ENCODE results near the gene MX1.

The MX1 gene

DNA sequence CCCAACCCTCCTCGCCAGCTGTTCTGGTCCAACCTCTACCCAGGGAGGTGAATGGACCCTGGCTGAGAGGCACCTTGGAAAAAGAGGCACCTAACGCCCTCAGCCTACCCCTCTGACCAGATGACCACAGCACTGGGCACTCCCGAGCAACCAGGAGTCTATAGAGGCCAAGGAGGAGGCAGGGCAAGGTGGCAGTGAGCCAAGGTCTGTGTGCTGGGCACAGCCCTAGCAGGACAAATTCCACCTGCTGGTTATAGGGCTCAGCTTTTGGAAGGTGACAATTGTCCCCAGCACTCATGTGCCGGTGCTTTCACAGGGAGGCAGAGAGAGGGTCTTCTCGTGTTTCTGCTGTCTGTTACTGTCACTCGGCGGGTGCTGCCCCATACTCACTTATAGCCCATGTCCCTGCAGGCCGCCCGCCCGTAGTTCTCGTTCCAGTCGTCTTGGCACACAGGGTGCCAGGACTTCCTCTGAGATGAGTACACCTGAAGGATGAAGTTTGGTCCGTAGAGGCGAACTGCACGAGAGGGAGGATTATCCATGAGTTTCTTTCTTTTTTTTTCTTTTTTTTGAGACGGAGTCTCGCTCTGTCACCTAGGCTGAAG is 54.1 kb downstream of the MX1 start:
- no peaks in the 10 kb centered on the region for H3K4me1 ChIP-seq (ENCODE audit: insufficient read depth, low read length, poor library complexity, severe bottlenecking)
- H4K20me1 ChIP-seq (ENCODE audit: insufficient read depth, low read length, poor library complexity, severe bottlenecking) = no peaks in the 10 kb centered on the region
- TF ChIP-seq, protein P1, sequence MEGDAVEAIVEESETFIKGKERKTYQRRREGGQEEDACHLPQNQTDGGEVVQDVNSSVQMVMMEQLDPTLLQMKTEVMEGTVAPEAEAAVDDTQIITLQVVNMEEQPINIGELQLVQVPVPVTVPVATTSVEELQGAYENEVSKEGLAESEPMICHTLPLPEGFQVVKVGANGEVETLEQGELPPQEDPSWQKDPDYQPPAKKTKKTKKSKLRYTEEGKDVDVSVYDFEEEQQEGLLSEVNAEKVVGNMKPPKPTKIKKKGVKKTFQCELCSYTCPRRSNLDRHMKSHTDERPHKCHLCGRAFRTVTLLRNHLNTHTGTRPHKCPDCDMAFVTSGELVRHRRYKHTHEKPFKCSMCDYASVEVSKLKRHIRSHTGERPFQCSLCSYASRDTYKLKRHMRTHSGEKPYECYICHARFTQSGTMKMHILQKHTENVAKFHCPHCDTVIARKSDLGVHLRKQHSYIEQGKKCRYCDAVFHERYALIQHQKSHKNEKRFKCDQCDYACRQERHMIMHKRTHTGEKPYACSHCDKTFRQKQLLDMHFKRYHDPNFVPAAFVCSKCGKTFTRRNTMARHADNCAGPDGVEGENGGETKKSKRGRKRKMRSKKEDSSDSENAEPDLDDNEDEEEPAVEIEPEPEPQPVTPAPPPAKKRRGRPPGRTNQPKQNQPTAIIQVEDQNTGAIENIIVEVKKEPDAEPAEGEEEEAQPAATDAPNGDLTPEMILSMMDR (conservative IDR thresholded peaks at IDR 0.05; ENCODE audit: low read length) = no peak
- TF ChIP-seq EZH2phosphoT487 (IDR thresholded peaks at IDR 0.05; ENCODE audit: borderline replicate concordance) = no peak
- no peaks in the 10 kb centered on the region for H3K9me2 ChIP-seq (replicated peaks; ENCODE audit: low read depth, low read length)
- no peak overlapping the region for H3K4me3 ChIP-seq (ENCODE audit: low read length, poor library complexity, severe bottlenecking)
- no peaks in the 10 kb centered on the region for H3F3A ChIP-seq (ENCODE audit: low read depth)
- no peaks in the 10 kb centered on the region for H3K9me3 ChIP-seq (ENCODE audit: insufficient read depth, low read depth, low read length)
- no peak overlapping the region for H3K4me2 ChIP-seq (ENCODE audit: low read depth, low read length, poor library complexity, severe bottlenecking)
- H2AFZ ChIP-seq (ENCODE audit: low read length) = no peak overlapping the region
- no peak overlapping the region for H3K9ac ChIP-seq (ENCODE audit: low read depth, low read length, poor library complexity, severe bottlenecking)
- no peaks in the 10 kb centered on the region for H3K79me2 ChIP-seq (ENCODE audit: insufficient read depth, low read length)
- H3K36me3 ChIP-seq (ENCODE audit: insufficient read depth, low read length) = no peaks in the 10 kb centered on the region
- H3K27me3 ChIP-seq (ENCODE audit: insufficient read depth, low read length, poor library complexity, severe bottlenecking) = no peaks in the 10 kb centered on the region

DNA sequence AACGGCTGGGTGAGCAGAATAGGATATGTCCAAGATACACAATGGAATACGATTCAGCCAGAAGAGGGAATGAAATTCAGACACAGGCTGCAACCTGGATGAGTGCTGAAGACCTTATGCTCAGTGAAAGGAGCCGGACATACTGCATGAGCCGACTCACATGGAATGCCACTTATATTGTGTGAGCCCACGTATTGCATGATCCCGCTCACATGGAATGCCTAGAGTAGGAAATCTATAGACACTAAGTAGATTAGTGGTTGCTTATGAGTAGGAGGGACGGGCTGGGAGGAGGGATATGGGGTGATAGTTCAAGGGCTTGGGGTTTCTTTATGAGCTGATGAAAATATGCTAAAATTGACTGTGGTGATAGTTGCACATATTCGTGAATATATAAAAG is 55.2 kb downstream of the MX1 start:
- H2AFZ ChIP-seq (ENCODE audit: low read length) = no peak overlapping the region
- H3F3A ChIP-seq (ENCODE audit: low read depth) = no peaks in the 10 kb centered on the region
- H3K9me3 ChIP-seq (ENCODE audit: insufficient read depth, low read depth, low read length) = no peaks in the 10 kb centered on the region
- no peaks in the 10 kb centered on the region for H3K4me1 ChIP-seq (ENCODE audit: insufficient read depth, low read length, poor library complexity, severe bottlenecking)
- H3K27me3 ChIP-seq (ENCODE audit: insufficient read depth, low read length, poor library complexity, severe bottlenecking) = no peaks in the 10 kb centered on the region
- no peak overlapping the region for H3K4me3 ChIP-seq (ENCODE audit: low read length, poor library complexity, severe bottlenecking)
- H3K4me2 ChIP-seq (ENCODE audit: low read depth, low read length, poor library complexity, severe bottlenecking) = no peak overlapping the region
- H3K79me2 ChIP-seq (ENCODE audit: insufficient read depth, low read length) = no peaks in the 10 kb centered on the region
- H3K36me3 ChIP-seq (ENCODE audit: insufficient read depth, low read length) = no peaks in the 10 kb centered on the region
- no peak for TF ChIP-seq EZH2phosphoT487 (IDR thresholded peaks at IDR 0.05; ENCODE audit: borderline replicate concordance)
- TF ChIP-seq, protein P1 (conservative IDR thresholded peaks at IDR 0.05; ENCODE audit: low read length) = no peak
- no peaks in the 10 kb centered on the region for H4K20me1 ChIP-seq (ENCODE audit: insufficient read depth, low read length, poor library complexity, severe bottlenecking)
- H3K9ac ChIP-seq (ENCODE audit: low read depth, low read length, poor library complexity, severe bottlenecking) = no peak overlapping the region
- no peaks in the 10 kb centered on the region for H3K9me2 ChIP-seq (replicated peaks; ENCODE audit: low read depth, low read length)

DNA sequence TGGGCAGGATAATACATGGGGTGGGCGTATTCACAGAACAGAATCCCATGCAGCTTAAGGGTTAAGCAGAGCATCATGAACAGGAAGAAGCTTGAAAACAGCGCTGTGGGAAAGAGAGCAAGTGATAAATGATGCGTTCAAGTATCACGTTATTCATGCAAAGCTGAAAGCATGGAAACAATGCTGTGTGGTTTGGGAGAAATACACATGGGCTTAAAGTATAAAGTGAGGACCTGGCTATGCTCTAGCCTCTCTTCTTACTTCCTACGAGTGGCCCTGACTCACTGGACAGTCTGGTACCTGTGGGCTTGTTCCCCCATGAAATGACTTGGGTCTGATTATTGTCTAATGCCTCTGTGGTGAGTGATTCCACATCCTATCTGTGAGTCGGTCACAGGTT is 56.3 kb downstream of the MX1 start:
- H3F3A ChIP-seq (ENCODE audit: low read depth) = no peaks in the 10 kb centered on the region
- TF ChIP-seq, protein P1 (conservative IDR thresholded peaks at IDR 0.05; ENCODE audit: low read length) = no peak
- TF ChIP-seq EZH2phosphoT487 (IDR thresholded peaks at IDR 0.05; ENCODE audit: borderline replicate concordance) = no peak
- no peaks in the 10 kb centered on the region for H3K27me3 ChIP-seq (ENCODE audit: insufficient read depth, low read length, poor library complexity, severe bottlenecking)
- H3K9me3 ChIP-seq (ENCODE audit: insufficient read depth, low read depth, low read length) = no peaks in the 10 kb centered on the region
- H4K20me1 ChIP-seq (ENCODE audit: insufficient read depth, low read length, poor library complexity, severe bottlenecking) = no peaks in the 10 kb centered on the region
- no peaks in the 10 kb centered on the region for H3K4me1 ChIP-seq (ENCODE audit: insufficient read depth, low read length, poor library complexity, severe bottlenecking)
- no peaks in the 10 kb centered on the region for H3K79me2 ChIP-seq (ENCODE audit: insufficient read depth, low read length)
- H3K4me3 ChIP-seq (ENCODE audit: low read length, poor library complexity, severe bottlenecking) = no peak overlapping the region
- no peak overlapping the region for H3K9ac ChIP-seq (ENCODE audit: low read depth, low read length, poor library complexity, severe bottlenecking)
- H3K9me2 ChIP-seq (replicated peaks; ENCODE audit: low read depth, low read length) = no peaks in the 10 kb centered on the region
- no peaks in the 10 kb centered on the region for H3K36me3 ChIP-seq (ENCODE audit: insufficient read depth, low read length)
- H3K4me2 ChIP-seq (ENCODE audit: low read depth, low read length, poor library complexity, severe bottlenecking) = no peak overlapping the region
- no peak overlapping the region for H2AFZ ChIP-seq (ENCODE audit: low read length)

Measured in Loucy (cell line).